OCI-LY3 (cell line): ENCODE results near the gene TMEM132C.

Experiments used
- EZH2phosphoT487 ChIP-seq: fragments of 200-600 bp; shearing (Covaris generic); IDR thresholded peaks from 2 replicates; pipeline ENCODE4 v1.6.1; 2018; ENCODE audit warnings: antibody characterized with exemption, mixed run types, low read depth
- TF ChIP-seq, protein P1 (sequence below): fragments of 200-600, 300-600 bp; sonication (generic); IDR thresholded peaks from 2 replicates; pipeline ENCODE4 v1.5.1; 2014; ENCODE audit warnings: antibody characterized with exemption, low read length, low read depth

DNA sequence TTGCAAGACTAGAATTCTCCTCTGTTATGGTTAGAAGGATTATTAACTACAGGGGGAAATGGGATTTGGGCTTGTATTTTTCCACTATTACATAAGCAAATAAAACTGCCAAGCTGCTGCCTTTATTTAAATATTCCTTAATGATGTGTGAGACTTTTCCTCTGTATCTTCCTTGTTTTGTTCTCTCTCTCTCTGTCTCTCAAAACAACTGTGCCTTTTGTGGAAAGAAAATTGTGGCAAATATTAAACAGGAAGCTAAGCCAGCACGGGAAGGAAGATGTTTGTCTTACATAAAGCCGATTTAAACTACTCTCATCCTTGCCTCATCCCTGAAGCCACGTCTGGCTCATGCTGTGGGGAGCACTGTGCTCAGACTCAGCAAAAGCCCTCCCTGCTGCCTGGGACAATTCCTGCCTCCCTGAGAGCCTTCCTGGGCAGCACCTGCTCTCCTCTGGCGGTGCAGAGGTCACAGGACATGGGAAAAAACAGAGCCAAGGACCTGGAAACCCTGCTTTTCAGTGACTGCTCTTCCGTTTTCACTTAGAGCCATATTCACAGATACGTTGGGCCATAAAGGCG, 319.6 kb downstream of the TMEM132C start:
- TF ChIP-seq, protein P1, sequence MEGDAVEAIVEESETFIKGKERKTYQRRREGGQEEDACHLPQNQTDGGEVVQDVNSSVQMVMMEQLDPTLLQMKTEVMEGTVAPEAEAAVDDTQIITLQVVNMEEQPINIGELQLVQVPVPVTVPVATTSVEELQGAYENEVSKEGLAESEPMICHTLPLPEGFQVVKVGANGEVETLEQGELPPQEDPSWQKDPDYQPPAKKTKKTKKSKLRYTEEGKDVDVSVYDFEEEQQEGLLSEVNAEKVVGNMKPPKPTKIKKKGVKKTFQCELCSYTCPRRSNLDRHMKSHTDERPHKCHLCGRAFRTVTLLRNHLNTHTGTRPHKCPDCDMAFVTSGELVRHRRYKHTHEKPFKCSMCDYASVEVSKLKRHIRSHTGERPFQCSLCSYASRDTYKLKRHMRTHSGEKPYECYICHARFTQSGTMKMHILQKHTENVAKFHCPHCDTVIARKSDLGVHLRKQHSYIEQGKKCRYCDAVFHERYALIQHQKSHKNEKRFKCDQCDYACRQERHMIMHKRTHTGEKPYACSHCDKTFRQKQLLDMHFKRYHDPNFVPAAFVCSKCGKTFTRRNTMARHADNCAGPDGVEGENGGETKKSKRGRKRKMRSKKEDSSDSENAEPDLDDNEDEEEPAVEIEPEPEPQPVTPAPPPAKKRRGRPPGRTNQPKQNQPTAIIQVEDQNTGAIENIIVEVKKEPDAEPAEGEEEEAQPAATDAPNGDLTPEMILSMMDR = no peak
- no peak for TF ChIP-seq EZH2phosphoT487
